ENCODE measurements around the gene CBX4.

Gene CBX4

GRCh38 chr17:79831265-79832217 is 7.7 kb downstream of the CBX4 start:
- TF ChIP-seq RARB (CRISPR knock-in tag; IDR thresholded peaks at IDR 0.05) (no peak), TCF4 (CRISPR knock-in tag; IDR thresholded peaks at IDR 0.05; ENCODE audit: borderline replicate concordance) (no peak), CSRNP3 (CRISPR knock-in tag; IDR thresholded peaks at IDR 0.05) (no peak), OSR1 (CRISPR knock-in tag; IDR thresholded peaks at IDR 0.05) (no peak), ZNF565 (CRISPR knock-in tag; conservative IDR thresholded peaks at IDR 0.05; ENCODE audit: low read depth) (no peak), CSDC2 (CRISPR knock-in tag; IDR thresholded peaks at IDR 0.05) (no peak), ARNTL (CRISPR knock-in tag; IDR thresholded peaks at IDR 0.05; ENCODE audit: borderline replicate concordance, low read depth) (no peak), ZNF8 (CRISPR knock-in tag; IDR thresholded peaks at IDR 0.05) (no peak), ZFP30 (CRISPR knock-in tag; IDR thresholded peaks at IDR 0.05) (no peak), PATZ1 (CRISPR knock-in tag; IDR thresholded peaks at IDR 0.05; ENCODE audit: borderline replicate concordance) (no peak), CREB5 (CRISPR knock-in tag; IDR thresholded peaks at IDR 0.05; ENCODE audit: low read depth) (no peak), ZNF70 (CRISPR knock-in tag; IDR thresholded peaks at IDR 0.05) (no peak), TOX (CRISPR knock-in tag; IDR thresholded peaks at IDR 0.05; ENCODE audit: borderline replicate concordance) (no peak), ZFP3 (CRISPR knock-in tag; IDR thresholded peaks at IDR 0.05) (no peak), SNAI2 (CRISPR knock-in tag; IDR thresholded peaks at IDR 0.05) (no peak), ISL1 (CRISPR knock-in tag; IDR thresholded peaks at IDR 0.05) (no peak), GLIS3 (CRISPR knock-in tag; IDR thresholded peaks at IDR 0.05) (no peak), BACH2 (CRISPR knock-in tag; IDR thresholded peaks at IDR 0.05; ENCODE audit: borderline replicate concordance) (no peak)
- peak; percentile 39 for ATAC-seq

- TF ChIP-seq ZNF565 (CRISPR knock-in tag; conservative IDR thresholded peaks at IDR 0.05; ENCODE audit: low read depth), result no peak
- TF ChIP-seq TSHZ2 (CRISPR knock-in tag; IDR thresholded peaks at IDR 0.05), result no peak
- no peak for ATAC-seq
Observed at GRCh38 chr17:79830763-79831264, 8.4 kb downstream of the CBX4 start.

GRCh38 chr17:79830303-79830702 is 8.9 kb downstream of the CBX4 start:
- no peak for TF ChIP-seq ZFP30 (CRISPR knock-in tag; IDR thresholded peaks at IDR 0.05)
- no peak for TF ChIP-seq CSDC2 (CRISPR knock-in tag; IDR thresholded peaks at IDR 0.05)
- TF ChIP-seq ARNTL (CRISPR knock-in tag; IDR thresholded peaks at IDR 0.05; ENCODE audit: borderline replicate concordance, low read depth), result no peak
- TF ChIP-seq TCF4 (CRISPR knock-in tag; IDR thresholded peaks at IDR 0.05; ENCODE audit: borderline replicate concordance), result no peak
- no peak for TF ChIP-seq TSHZ2 (CRISPR knock-in tag; IDR thresholded peaks at IDR 0.05)
- TF ChIP-seq ZNF565 (CRISPR knock-in tag; conservative IDR thresholded peaks at IDR 0.05; ENCODE audit: low read depth), result no peak
- no peak for TF ChIP-seq GLIS3 (CRISPR knock-in tag; IDR thresholded peaks at IDR 0.05)
- TF ChIP-seq ZNF8 (CRISPR knock-in tag; IDR thresholded peaks at IDR 0.05), result no peak
- TF ChIP-seq ZC3H10 (CRISPR knock-in tag; IDR thresholded peaks at IDR 0.05), result no peak
- no peak for TF ChIP-seq CSRNP3 (CRISPR knock-in tag; IDR thresholded peaks at IDR 0.05)
- no peak for TF ChIP-seq OSR1 (CRISPR knock-in tag; IDR thresholded peaks at IDR 0.05)
- no peak for TF ChIP-seq PPARA (CRISPR knock-in tag; IDR thresholded peaks at IDR 0.05; ENCODE audit: borderline replicate concordance)
- TF ChIP-seq SNAI2 (CRISPR knock-in tag; IDR thresholded peaks at IDR 0.05), result no peak
- TF ChIP-seq BACH2 (CRISPR knock-in tag; IDR thresholded peaks at IDR 0.05; ENCODE audit: borderline replicate concordance), result no peak
- ATAC-seq, result no peak

Measured in SK-N-SH treated with all-trans-retinoic acid at 6 μM for 48 hours (cell line).